OCI-LY3 (cell line): ENCODE measurements around the gene TTLL5.

Source experiments
- EZH2phosphoT487 ChIP-seq: fragments of 200-600 bp; shearing (Covaris generic); IDR thresholded peaks from 2 replicates; pipeline ENCODE4 v1.6.1; 2018; ENCODE audit warnings: antibody characterized with exemption, mixed run types, low read depth
- TF ChIP-seq, protein P1 (sequence below): fragments of 200-600, 300-600 bp; sonication (generic); IDR thresholded peaks from 2 replicates; pipeline ENCODE4 v1.5.1; 2014; ENCODE audit warnings: antibody characterized with exemption, low read length, low read depth

DNA sequence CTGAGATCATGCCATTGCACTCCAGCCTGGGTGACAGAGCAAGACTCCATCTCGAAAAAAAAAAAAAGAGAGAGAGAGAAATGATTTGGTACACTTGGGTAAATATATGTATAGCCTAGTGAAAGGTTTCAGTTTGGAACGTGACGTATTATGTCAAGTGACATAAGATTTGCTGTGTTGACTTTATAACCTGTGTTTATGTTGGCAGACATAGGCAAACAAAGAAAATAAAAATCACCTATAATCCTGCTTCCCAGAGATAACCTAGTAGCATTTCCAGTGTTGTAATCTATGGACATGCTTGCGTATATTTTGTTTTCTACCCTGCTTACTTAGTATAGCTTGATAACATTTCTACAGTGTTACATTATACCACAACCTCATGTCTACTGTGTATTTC lies 17.1 kb upstream of the TTLL5 start:
- TF ChIP-seq, protein P1, sequence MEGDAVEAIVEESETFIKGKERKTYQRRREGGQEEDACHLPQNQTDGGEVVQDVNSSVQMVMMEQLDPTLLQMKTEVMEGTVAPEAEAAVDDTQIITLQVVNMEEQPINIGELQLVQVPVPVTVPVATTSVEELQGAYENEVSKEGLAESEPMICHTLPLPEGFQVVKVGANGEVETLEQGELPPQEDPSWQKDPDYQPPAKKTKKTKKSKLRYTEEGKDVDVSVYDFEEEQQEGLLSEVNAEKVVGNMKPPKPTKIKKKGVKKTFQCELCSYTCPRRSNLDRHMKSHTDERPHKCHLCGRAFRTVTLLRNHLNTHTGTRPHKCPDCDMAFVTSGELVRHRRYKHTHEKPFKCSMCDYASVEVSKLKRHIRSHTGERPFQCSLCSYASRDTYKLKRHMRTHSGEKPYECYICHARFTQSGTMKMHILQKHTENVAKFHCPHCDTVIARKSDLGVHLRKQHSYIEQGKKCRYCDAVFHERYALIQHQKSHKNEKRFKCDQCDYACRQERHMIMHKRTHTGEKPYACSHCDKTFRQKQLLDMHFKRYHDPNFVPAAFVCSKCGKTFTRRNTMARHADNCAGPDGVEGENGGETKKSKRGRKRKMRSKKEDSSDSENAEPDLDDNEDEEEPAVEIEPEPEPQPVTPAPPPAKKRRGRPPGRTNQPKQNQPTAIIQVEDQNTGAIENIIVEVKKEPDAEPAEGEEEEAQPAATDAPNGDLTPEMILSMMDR, result no peak
- TF ChIP-seq EZH2phosphoT487, result no peak
